Measurements from ENCODE around the gene OR9A2. TPM values are rescaled to one million over a fixed set of nuclear protein-coding genes. Genes with fewer than 3 reads are reported as not detected.

Gene OR9A2
- polyA plus RNA-seq, 1 donor = not detected

- no peaks in the 10 kb centered on the region for H3K27me3 ChIP-seq (ENCODE audit: control insufficient read depth, insufficient read depth, low read length)
- no peak for DNase-seq
- peaks cover 4% of the 10 kb centered on the region for H3K4me1 ChIP-seq (ENCODE audit: control insufficient read depth, insufficient read depth, low read length)
- H3K27ac ChIP-seq (ENCODE audit: low read length) = no peak overlapping the region
- no peaks in the 10 kb centered on the region for H3K36me3 ChIP-seq (ENCODE audit: control insufficient read depth, insufficient read depth, low read length)
- H3K9me3 ChIP-seq (ENCODE audit: control insufficient read depth, low read depth, low read length) = no peaks in the 10 kb centered on the region
- no peak overlapping the region for H3K4me3 ChIP-seq (ENCODE audit: low read length)
- 100% methylated on average over 2 of the region's 6 CpGs for WGBS (ENCODE audit: insufficient coverage, low lambda C conversion rate)
Measured at GRCh38 chr7:143005632-143006260, 21.2 kb downstream of the OR9A2 start.

GRCh38 chr7:143003393-143004051 lies 23.4 kb downstream of the OR9A2 start:
- H3K4me3 ChIP-seq (ENCODE audit: low read length) = no peak overlapping the region
- no peaks in the 10 kb centered on the region for H3K36me3 ChIP-seq (ENCODE audit: control insufficient read depth, insufficient read depth, low read length)
- peaks cover 8% of the 10 kb centered on the region for H3K4me1 ChIP-seq (ENCODE audit: control insufficient read depth, insufficient read depth, low read length)
- H3K27me3 ChIP-seq (ENCODE audit: control insufficient read depth, insufficient read depth, low read length) = no peaks in the 10 kb centered on the region
- 50% methylated on average over 1 of the region's 6 CpGs for WGBS (ENCODE audit: insufficient coverage, low lambda C conversion rate)
- H3K27ac ChIP-seq (ENCODE audit: low read length) = no peak overlapping the region
- no peaks in the 10 kb centered on the region for H3K9me3 ChIP-seq (ENCODE audit: control insufficient read depth, low read depth, low read length)
- peak in 1 of 2 donors; percentile 33 for DNase-seq

GRCh38 chr7:143002898-143003297 lies 24.0 kb downstream of the OR9A2 start:
- H3K27ac ChIP-seq (ENCODE audit: low read length) = no peak overlapping the region
- WGBS (ENCODE audit: insufficient coverage, low lambda C conversion rate) = 37% methylated on average over 3 of the region's 5 CpGs
- no peaks in the 10 kb centered on the region for H3K36me3 ChIP-seq (ENCODE audit: control insufficient read depth, insufficient read depth, low read length)
- DNase-seq = peak; percentile 41 to 83
- H3K4me3 ChIP-seq (ENCODE audit: low read length) = no peak overlapping the region
- no peaks in the 10 kb centered on the region for H3K9me3 ChIP-seq (ENCODE audit: control insufficient read depth, low read depth, low read length)
- H3K4me1 ChIP-seq (ENCODE audit: control insufficient read depth, insufficient read depth, low read length) = peaks cover 8% of the 10 kb centered on the region
- H3K27me3 ChIP-seq (ENCODE audit: control insufficient read depth, insufficient read depth, low read length) = no peaks in the 10 kb centered on the region

- Histone ChIP-seq H3K27ac (ENCODE audit: low read length) (no peak overlapping the region), H3K36me3 (ENCODE audit: control insufficient read depth, insufficient read depth, low read length) (no peaks in the 10 kb centered on the region), H3K9me3 (ENCODE audit: control insufficient read depth, low read depth, low read length) (no peaks in the 10 kb centered on the region), H3K27me3 (ENCODE audit: control insufficient read depth, insufficient read depth, low read length) (no peaks in the 10 kb centered on the region), H3K4me3 (ENCODE audit: low read length) (no peak overlapping the region), H3K4me1 (ENCODE audit: control insufficient read depth, insufficient read depth, low read length) (peaks cover 8% of the 10 kb centered on the region)
- peak in 1 of 2 donors; percentile 36 for DNase-seq
- 71% methylated on average over 1 of the region's 3 CpGs for WGBS (ENCODE audit: insufficient coverage, low lambda C conversion rate)
Measured at GRCh38 chr7:143002106-143002505, 24.8 kb downstream of the OR9A2 start.

- Histone ChIP-seq H3K36me3 (ENCODE audit: control insufficient read depth, insufficient read depth, low read length) (no peaks in the 10 kb centered on the region), H3K27me3 (ENCODE audit: control insufficient read depth, insufficient read depth, low read length) (no peaks in the 10 kb centered on the region), H3K27ac (ENCODE audit: low read length) (no peak overlapping the region), H3K9me3 (ENCODE audit: control insufficient read depth, low read depth, low read length) (no peaks in the 10 kb centered on the region), H3K4me1 (ENCODE audit: control insufficient read depth, insufficient read depth, low read length) (peaks cover 8% of the 10 kb centered on the region), H3K4me3 (ENCODE audit: low read length) (no peak overlapping the region)
- DNase-seq = no peak
- WGBS (ENCODE audit: insufficient coverage, low lambda C conversion rate) = 79% methylated on average over 2 of the region's 2 CpGs
Measured at GRCh38 chr7:143000648-143001047, 26.3 kb downstream of the OR9A2 start.

GRCh38 chr7:142999793-143000192 lies 27.1 kb downstream of the OR9A2 start:
- Histone ChIP-seq H3K9me3 (ENCODE audit: control insufficient read depth, low read depth, low read length) (no peaks in the 10 kb centered on the region), H3K4me1 (ENCODE audit: control insufficient read depth, insufficient read depth, low read length) (peaks cover 8% of the 10 kb centered on the region), H3K27ac (ENCODE audit: low read length) (no peak overlapping the region), H3K27me3 (ENCODE audit: control insufficient read depth, insufficient read depth, low read length) (no peaks in the 10 kb centered on the region), H3K4me3 (ENCODE audit: low read length) (no peak overlapping the region), H3K36me3 (ENCODE audit: control insufficient read depth, insufficient read depth, low read length) (no peaks in the 10 kb centered on the region)
- DNase-seq = no peak

- Histone ChIP-seq H3K9me3 (ENCODE audit: control insufficient read depth, low read depth, low read length) (no peaks in the 10 kb centered on the region), H3K4me1 (ENCODE audit: control insufficient read depth, insufficient read depth, low read length) (peaks cover 8% of the 10 kb centered on the region), H3K4me3 (ENCODE audit: low read length) (no peak overlapping the region), H3K36me3 (ENCODE audit: control insufficient read depth, insufficient read depth, low read length) (no peaks in the 10 kb centered on the region), H3K27ac (ENCODE audit: low read length) (no peak overlapping the region), H3K27me3 (ENCODE audit: control insufficient read depth, insufficient read depth, low read length) (no peaks in the 10 kb centered on the region)
- DNase-seq = peak in 1 of 2 donors; percentile 52
- WGBS (ENCODE audit: insufficient coverage, low lambda C conversion rate) = 20% methylated on average over 1 of the region's 6 CpGs
Measured at GRCh38 chr7:142998966-142999365, 28.0 kb downstream of the OR9A2 start.

GRCh38 chr7:142997456-142997989 lies 29.4 kb downstream of the OR9A2 start:
- DNase-seq = peak in 1 of 2 donors; percentile 55
- Histone ChIP-seq H3K27ac (ENCODE audit: low read length) (no peak overlapping the region), H3K9me3 (ENCODE audit: control insufficient read depth, low read depth, low read length) (no peaks in the 10 kb centered on the region), H3K4me3 (ENCODE audit: low read length) (no peak overlapping the region), H3K4me1 (ENCODE audit: control insufficient read depth, insufficient read depth, low read length) (peaks cover 5% of the 10 kb centered on the region), H3K36me3 (ENCODE audit: control insufficient read depth, insufficient read depth, low read length) (no peaks in the 10 kb centered on the region), H3K27me3 (ENCODE audit: control insufficient read depth, insufficient read depth, low read length) (no peaks in the 10 kb centered on the region)
- WGBS (ENCODE audit: insufficient coverage, low lambda C conversion rate) = 36% methylated on average over 4 of the region's 4 CpGs

- Histone ChIP-seq H3K36me3 (ENCODE audit: control insufficient read depth, insufficient read depth, low read length) (no peaks in the 10 kb centered on the region), H3K27me3 (ENCODE audit: control insufficient read depth, insufficient read depth, low read length) (no peaks in the 10 kb centered on the region), H3K27ac (ENCODE audit: low read length) (no peak overlapping the region), H3K4me3 (ENCODE audit: low read length) (no peak overlapping the region), H3K4me1 (ENCODE audit: control insufficient read depth, insufficient read depth, low read length) (no peaks in the 10 kb centered on the region), H3K9me3 (ENCODE audit: control insufficient read depth, low read depth, low read length) (no peaks in the 10 kb centered on the region)
- 56% methylated on average over 1 of the region's 3 CpGs for WGBS (ENCODE audit: insufficient coverage, low lambda C conversion rate)
- no peak for DNase-seq
Measured at GRCh38 chr7:142992427-142992826, 34.5 kb downstream of the OR9A2 start.

GRCh38 chr7:142984297-142984696 lies 42.6 kb downstream of the OR9A2 start:
- DNase-seq = no peak
- Histone ChIP-seq H3K27me3 (ENCODE audit: control insufficient read depth, insufficient read depth, low read length) (no peaks in the 10 kb centered on the region), H3K4me3 (ENCODE audit: low read length) (no peak overlapping the region), H3K4me1 (ENCODE audit: control insufficient read depth, insufficient read depth, low read length) (no peaks in the 10 kb centered on the region), H3K36me3 (ENCODE audit: control insufficient read depth, insufficient read depth, low read length) (no peaks in the 10 kb centered on the region), H3K9me3 (ENCODE audit: control insufficient read depth, low read depth, low read length) (no peaks in the 10 kb centered on the region), H3K27ac (ENCODE audit: low read length) (no peak overlapping the region)
- WGBS (ENCODE audit: insufficient coverage, low lambda C conversion rate) = no CpG with 5 or more reads among the region's 1 CpG

- Histone ChIP-seq H3K4me1 (ENCODE audit: control insufficient read depth, insufficient read depth, low read length) (no peaks in the 10 kb centered on the region), H3K27me3 (ENCODE audit: control insufficient read depth, insufficient read depth, low read length) (no peaks in the 10 kb centered on the region), H3K36me3 (ENCODE audit: control insufficient read depth, insufficient read depth, low read length) (no peaks in the 10 kb centered on the region), H3K4me3 (ENCODE audit: low read length) (no peak overlapping the region), H3K27ac (ENCODE audit: low read length) (no peak overlapping the region), H3K9me3 (ENCODE audit: control insufficient read depth, low read depth, low read length) (no peaks in the 10 kb centered on the region)
- no CpG with 5 or more reads among the region's 1 CpG for WGBS (ENCODE audit: insufficient coverage, low lambda C conversion rate)
- DNase-seq = no peak
Measured at GRCh38 chr7:142983825-142984224, 43.1 kb downstream of the OR9A2 start.
